Stimulated activated CD8-positive, alpha-beta memory T cell treated with anti-CD3 and anti-CD28 coated beads, Interleukin-4, amount 100 ng/mL, for 24 hours (primary cell): ENCODE measurements around the gene DRGX.

Experiments used
- DNase-seq: peaks from one replicate; pipeline ENCODE4 v3.0.0-alpha.2; 2020; ENCODE audit warnings: low read depth

The DRGX gene

GRCh38 chr10:49318755-49319154 lies 77.1 kb downstream of the DRGX start:
- DNase-seq, result no peak

- no peak for DNase-seq
These were observed 77.9 kb downstream of the DRGX start for GRCh38 chr10:49318028-49318427.

- no peak for DNase-seq
These were observed 81.1 kb downstream of the DRGX start for GRCh38 chr10:49314806-49315205.
